SK-N-SH (cell line): ENCODE data around the gene MYO5C. TPM values are rescaled to one million over a fixed set of nuclear protein-coding genes. Genes with fewer than 3 reads are reported as not detected.

ENCODE experiments used
- CTCF ChIA-PET: fragments of 300-600, 350-600 bp; formaldehyde crosslinking; extraction: SDS; loops from one replicate; lab custom pipeline; 2021; lab: Yijun Ruan, JAX
- POLR2A ChIA-PET: fragments of 350-600 bp; sonication (Branson Sonifier 250); formaldehyde crosslinking; extraction: SDS; loops from one replicate; lab custom pipeline; 2020; ENCODE audit warnings: antibody characterized with exemption, inconsistent platforms; lab: Yijun Ruan, JAX
- DNase-seq: peaks from one replicate; pipeline ENCODE4 v3.0.0; 2012
- H2AFZ ChIP-seq: fragments of 200-600 bp; sonication (generic); 2 replicates; pipeline ENCODE4 v1.8.1; 2016; ENCODE audit warnings: antibody characterized with exemption, mild to moderate bottlenecking, low read depth
- H3F3A ChIP-seq: fragments of 200-600 bp; sonication (generic); replicated peaks from 2 replicates; pipeline ENCODE3; 2016; ENCODE audit warnings: antibody characterized with exemption, mild to moderate bottlenecking; ENCODE audit not compliant: insufficient read depth
- H3K27ac ChIP-seq, 2 experiments: fragments of 200-500 bp in 1 of 2; fragments of 200-600 bp in 1 of 2; sonication (Bioruptor generic) in 1 of 2; sonication (generic), shearing (Covaris generic) in 1 of 2; 2 replicates each; pipeline versions ENCODE4 v1.5.1 to v1.6.1; 2014 to 2016; ENCODE audit warnings: low read depth in 2 of 2, inconsistent platforms in 1 of 2, low read length in 1 of 2, mild to moderate bottlenecking in 1 of 2, mixed read lengths in 1 of 2
- H3K27me3 ChIP-seq: fragments of 200-600 bp; sonication (generic), shearing (Covaris generic); 2 replicates; pipeline ENCODE4 v1.6.1; 2016; ENCODE audit warnings: mixed run types; ENCODE audit not compliant: insufficient read depth
- H3K36me3 ChIP-seq, 2 experiments: fragments of 200-500 bp in 1 of 2; fragments of 200-600 bp in 1 of 2; sonication (Bioruptor generic) in 1 of 2; sonication (generic) in 1 of 2; replicated peaks in 1 of 2; 2 replicates each; pipeline versions ENCODE3 to v1.5.1; 2014 to 2016; ENCODE audit warnings: low read length in 1 of 2, mild to moderate bottlenecking in 1 of 2; ENCODE audit not compliant: insufficient read depth in 2 of 2, control insufficient read depth in 1 of 2
- H3K4me1 ChIP-seq, 2 experiments: fragments of 200-500 bp in 1 of 2; fragments of 200-600 bp in 1 of 2; sonication (Bioruptor generic) in 1 of 2; sonication (generic), shearing (Covaris generic) in 1 of 2; 2 replicates each; pipeline versions ENCODE4 v1.5.1 to v1.6.1; 2014 to 2016; ENCODE audit warnings: low read depth in 1 of 2, low read length in 1 of 2, mixed run types in 1 of 2; ENCODE audit not compliant: insufficient read depth in 2 of 2, control insufficient read depth in 1 of 2
- H3K4me2 ChIP-seq: fragments of 200-600 bp; sonication (generic), shearing (Covaris generic); 2 replicates; pipeline ENCODE4 v1.6.1; 2017; ENCODE audit warnings: mixed run types
- H3K4me3 ChIP-seq, 2 experiments: fragments of 200-500 bp in 1 of 2; fragments of 200-600 bp in 1 of 2; sonication (Bioruptor generic) in 1 of 2; sonication (generic), shearing (Covaris generic) in 1 of 2; 2 replicates each; pipeline versions ENCODE4 v1.5.1 to v1.8.1; 2014 to 2016; ENCODE audit warnings: low read depth in 2 of 2, inconsistent platforms in 1 of 2, low read length in 1 of 2, mild to moderate bottlenecking in 1 of 2, mixed read lengths in 1 of 2, moderate library complexity in 1 of 2
- H3K79me2 ChIP-seq: fragments of 200-600 bp; sonication (generic); 2 replicates; pipeline ENCODE4 v1.8.1; 2017; ENCODE audit warnings: mild to moderate bottlenecking; ENCODE audit not compliant: insufficient read depth
- H3K9ac ChIP-seq: fragments of 200-600 bp; sonication (generic); 2 replicates; pipeline ENCODE4 v1.6.1; 2017; ENCODE audit warnings: mixed run types
- H3K9me2 ChIP-seq: fragments of 200-600 bp; sonication (generic); 2 replicates; pipeline ENCODE4 v1.6.1; 2017; ENCODE audit warnings: mixed run types
- H3K9me3 ChIP-seq: fragments of 200-600 bp; sonication (generic); 2 replicates; pipeline ENCODE4 v1.6.1; 2017; ENCODE audit warnings: mixed run types, mild to moderate bottlenecking, moderate library complexity
- H4K20me1 ChIP-seq: fragments of 200-600 bp; sonication (generic); 2 replicates; pipeline ENCODE4 v1.6.1; 2017; ENCODE audit warnings: mild to moderate bottlenecking, mixed run types; ENCODE audit not compliant: insufficient read depth
- ELF1 ChIP-seq: IDR thresholded peaks from 2 replicates; pipeline ENCODE4 v1.4.0; 2012
- EP300 ChIP-seq, 2 experiments: IDR thresholded peaks; 2 replicates each; pipeline versions ENCODE4 v1.4.0 to v1.6.1; 2012; ENCODE audit warnings: borderline replicate concordance in 1 of 2, low read depth in 1 of 2, low read length in 1 of 2
- EZH2phosphoT487 ChIP-seq: fragments of 200-600 bp; sonication (generic); IDR thresholded peaks from 2 replicates; pipeline ENCODE4 v1.6.1; 2017; ENCODE audit warnings: low read depth, mixed run types, mild to moderate bottlenecking, antibody characterized with exemption, moderate library complexity, borderline replicate concordance
- FOXJ3 ChIP-seq: sonication (generic); formaldehyde crosslinking; IDR thresholded peaks from 2 replicates; pipeline ENCODE4 v1.5.1; 2020; ENCODE audit warnings: mild to moderate bottlenecking, missing genetic modification reagents
- GABPA ChIP-seq: IDR thresholded peaks from 2 replicates; pipeline ENCODE4 v1.4.0; 2012; ENCODE audit warnings: low read depth, mild to moderate bottlenecking
- GATA2 ChIP-seq: sonication (generic); formaldehyde crosslinking; IDR thresholded peaks from 2 replicates; pipeline ENCODE4 v1.5.0; 2020; ENCODE audit warnings: mild to moderate bottlenecking, missing genetic modification reagents
- JUND ChIP-seq: IDR thresholded peaks from 2 replicates; pipeline ENCODE4 v1.4.0; 2012
- MXI1 ChIP-seq: IDR thresholded peaks from 2 replicates; pipeline ENCODE4 v1.6.1; 2012; ENCODE audit warnings: mild to moderate bottlenecking, low read depth, low read length, improper control_type of control experiment
- RAD21 ChIP-seq: IDR thresholded peaks from 2 replicates; pipeline ENCODE4 v1.6.1; 2012; ENCODE audit warnings: mild to moderate bottlenecking, low read length
- RCOR1 ChIP-seq: fragments of 150-350 bp; IDR thresholded peaks from 2 replicates; pipeline ENCODE4 v1.6.1; 2017; ENCODE audit warnings: antibody characterized with exemption, low read length
- RFX5 ChIP-seq: IDR thresholded peaks from 2 replicates; pipeline ENCODE4 v1.6.1; 2012; ENCODE audit warnings: mild to moderate bottlenecking, improper control_type of control experiment, low read length
- RXRA ChIP-seq: IDR thresholded peaks from 2 replicates; pipeline ENCODE4 v1.4.0; 2012; ENCODE audit warnings: low read depth, mild to moderate bottlenecking, borderline replicate concordance
- SIN3A ChIP-seq: IDR thresholded peaks from 2 replicates; pipeline ENCODE4 v1.6.1; 2012; ENCODE audit warnings: low read depth, mild to moderate bottlenecking, low read length, moderate library complexity, borderline replicate concordance
- SMC3 ChIP-seq: IDR thresholded peaks from 2 replicates; pipeline ENCODE4 v1.6.1; 2012; ENCODE audit warnings: low read depth, low read length, improper control_type of control experiment
- TAF1 ChIP-seq: IDR thresholded peaks from 2 replicates; pipeline ENCODE4 v1.6.1; 2012; ENCODE audit warnings: low read depth, mild to moderate bottlenecking, low read length, moderate library complexity, borderline replicate concordance
- TCF12 ChIP-seq: IDR thresholded peaks from 2 replicates; pipeline ENCODE4 v1.4.0; 2012
- WGBS: methylation state at CpG from one replicate; pipeline ENCODE4 v1.1.6; 2017; ENCODE audit warnings: low lambda C conversion rate; 5-methylcytosine and 5-hydroxymethylcytosine counted together
- polyA plus RNA-seq, 3 experiments: library from polyadenylated mRNA; depleted of rRNA; stranded (reverse); fragments of >200 nt; gene quantifications; 2 replicates each; pipeline ENCODE4 v1.2.3, GENCODE V29; 2012
- TF ChIP-seq, protein P1 (sequence below): fragments of 200-600 bp; sonication (generic); IDR thresholded peaks from 2 replicates; pipeline ENCODE4 v1.6.1; 2017; ENCODE audit warnings: antibody characterized with exemption, mild to moderate bottlenecking, moderate library complexity
- TF ChIP-seq, protein P2 (sequence below): IDR thresholded peaks from 2 replicates; pipeline ENCODE4; 2012
- TF ChIP-seq, protein P3 (sequence below): IDR thresholded peaks from 2 replicates; pipeline ENCODE4 v1.4.0; 2012; ENCODE audit warnings: low read depth, borderline replicate concordance
- TF ChIP-seq, protein P4 (sequence below): fragments of 150-350 bp; IDR thresholded peaks from 2 replicates; pipeline ENCODE4 v1.6.1; 2017; ENCODE audit warnings: antibody characterized with exemption, low read length, low read depth, borderline replicate concordance

MYO5C gene
- polyA plus RNA-seq, 1 of the 3 experiments (the other 2 are of a cell fraction), result 0.99 TPM

DNA sequence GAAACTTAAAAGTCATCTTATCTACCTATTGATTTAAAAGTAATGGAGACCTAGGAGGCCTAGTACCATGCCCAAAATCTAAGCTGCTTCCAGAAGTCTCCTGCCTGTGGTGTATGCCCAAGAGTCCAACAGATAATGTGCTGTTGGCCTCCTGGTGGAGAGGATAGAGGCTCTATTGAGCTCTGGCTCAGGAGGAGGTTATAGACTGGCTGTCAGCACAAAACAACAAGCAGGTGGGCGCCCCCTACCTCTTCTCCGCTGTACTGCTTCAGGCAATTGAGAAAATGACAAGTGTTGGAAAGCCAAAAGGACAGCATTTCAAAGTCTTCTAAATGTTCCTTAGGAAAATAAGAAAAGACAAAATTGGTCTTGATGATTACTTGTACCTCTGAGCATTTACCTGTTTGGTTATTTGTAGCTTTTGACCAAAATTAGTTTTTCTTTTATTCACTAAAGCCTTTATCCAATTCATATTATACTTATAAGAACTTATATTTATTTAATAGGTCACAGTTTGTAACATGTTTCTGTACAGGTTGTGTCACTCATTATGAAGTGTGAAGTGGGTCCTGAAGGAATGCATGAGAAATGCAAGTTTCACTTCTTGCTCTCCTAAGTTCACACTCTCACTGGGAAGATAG lies 87.2 kb downstream of the MYO5C start:
- peaks cover 0 to 2% of the 10 kb centered on the region in 2 experiments for H3K36me3 ChIP-seq
- WGBS, result 4% methylated on average over 2 of the region's 2 CpGs
- H3K9me3 ChIP-seq, result no peaks in the 10 kb centered on the region
- no peaks in the 10 kb centered on the region for H3F3A ChIP-seq
- no peaks in the 10 kb centered on the region for H3K79me2 ChIP-seq
- CTCF ChIA-PET, result interaction anchor here (0.5 to 2.1 kb wide), 31 partner anchors 9 to 409 kb away, joined by 3 to 19 read pairs (median 5); partner anchors contain the start of gene GNB5
- no peak overlapping the region for H3K27ac ChIP-seq
- H3K9me2 ChIP-seq, result no peaks in the 10 kb centered on the region
- DNase-seq, result peak; percentile 63
- no peak overlapping the region for H3K4me2 ChIP-seq
- TF ChIP-seq RFX5 (no peak), RCOR1 (no peak), SMC3 (peak; percentile 67), FOXJ3 (no peak), RXRA (no peak), TAF1 (no peak), SIN3A (peak; percentile 62; the same call in 1 of the 2 replicates), RAD21 (peak; percentile 72), TCF12 (no peak), ELF1 (no peak), MXI1 (peak; percentile 20; the same call in 1 of the 2 replicates), JUND (no peak), EP300 (IDR thresholded peaks at IDR 0.05; ENCODE audit: borderline replicate concordance in 1 of 2, low read depth in 1 of 2, low read length in 1 of 2) (0 out of 4 replicates have a peak, but pooled peaks of 1 of the 2 experiments have one; percentile 7)
- TF ChIP-seq, protein P1, sequence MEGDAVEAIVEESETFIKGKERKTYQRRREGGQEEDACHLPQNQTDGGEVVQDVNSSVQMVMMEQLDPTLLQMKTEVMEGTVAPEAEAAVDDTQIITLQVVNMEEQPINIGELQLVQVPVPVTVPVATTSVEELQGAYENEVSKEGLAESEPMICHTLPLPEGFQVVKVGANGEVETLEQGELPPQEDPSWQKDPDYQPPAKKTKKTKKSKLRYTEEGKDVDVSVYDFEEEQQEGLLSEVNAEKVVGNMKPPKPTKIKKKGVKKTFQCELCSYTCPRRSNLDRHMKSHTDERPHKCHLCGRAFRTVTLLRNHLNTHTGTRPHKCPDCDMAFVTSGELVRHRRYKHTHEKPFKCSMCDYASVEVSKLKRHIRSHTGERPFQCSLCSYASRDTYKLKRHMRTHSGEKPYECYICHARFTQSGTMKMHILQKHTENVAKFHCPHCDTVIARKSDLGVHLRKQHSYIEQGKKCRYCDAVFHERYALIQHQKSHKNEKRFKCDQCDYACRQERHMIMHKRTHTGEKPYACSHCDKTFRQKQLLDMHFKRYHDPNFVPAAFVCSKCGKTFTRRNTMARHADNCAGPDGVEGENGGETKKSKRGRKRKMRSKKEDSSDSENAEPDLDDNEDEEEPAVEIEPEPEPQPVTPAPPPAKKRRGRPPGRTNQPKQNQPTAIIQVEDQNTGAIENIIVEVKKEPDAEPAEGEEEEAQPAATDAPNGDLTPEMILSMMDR, result peak; percentile 86
- TF ChIP-seq, protein P2, sequence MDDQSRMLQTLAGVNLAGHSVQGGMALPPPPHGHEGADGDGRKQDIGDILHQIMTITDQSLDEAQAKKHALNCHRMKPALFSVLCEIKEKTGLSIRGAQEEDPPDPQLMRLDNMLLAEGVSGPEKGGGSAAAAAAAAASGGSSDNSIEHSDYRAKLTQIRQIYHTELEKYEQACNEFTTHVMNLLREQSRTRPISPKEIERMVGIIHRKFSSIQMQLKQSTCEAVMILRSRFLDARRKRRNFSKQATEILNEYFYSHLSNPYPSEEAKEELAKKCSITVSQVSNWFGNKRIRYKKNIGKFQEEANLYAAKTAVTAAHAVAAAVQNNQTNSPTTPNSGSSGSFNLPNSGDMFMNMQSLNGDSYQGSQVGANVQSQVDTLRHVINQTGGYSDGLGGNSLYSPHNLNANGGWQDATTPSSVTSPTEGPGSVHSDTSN, result 0 out of 2 replicates have a peak, but pooled peaks have one; percentile 27
- no peaks in the 10 kb centered on the region for H3K27me3 ChIP-seq
- H3K4me3 ChIP-seq, result peak overlapping the region in 1 of 2 experiments; percentile 40; a peak in 1 of 4 replicates
- no peak overlapping the region for H2AFZ ChIP-seq
- POLR2A ChIA-PET, result no interaction called here
- no peaks in the 10 kb centered on the region for H4K20me1 ChIP-seq
- H3K9ac ChIP-seq, result no peak overlapping the region
- peaks cover 0 to 6% of the 10 kb centered on the region in 2 experiments; a peak in 2 of 4 replicates for H3K4me1 ChIP-seq

DNA sequence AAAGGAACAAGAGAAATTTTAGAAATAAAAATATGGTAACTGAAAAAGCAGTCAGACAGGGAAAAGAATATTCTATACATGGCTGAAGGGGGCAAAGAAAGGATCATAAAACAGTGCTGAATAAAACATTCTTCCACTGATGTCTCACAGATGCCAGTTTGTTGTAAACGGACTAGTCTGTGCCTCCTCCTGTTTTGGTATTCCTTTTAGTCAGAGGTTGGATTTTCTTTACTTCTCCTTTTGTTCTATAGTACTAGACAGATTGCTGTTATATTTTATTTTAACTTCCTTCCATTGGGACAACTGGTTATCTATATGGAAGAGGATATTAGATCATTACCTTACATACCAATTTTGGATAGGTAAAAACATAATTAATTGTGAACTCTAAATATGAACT lies 88.4 kb downstream of the MYO5C start:
- ChIA-PET CTCF (interaction anchor here (1.4 to 2.1 kb wide), 5 partner anchors 13 to 23 kb away, joined by 4 to 19 read pairs (median 8); partner anchors contain the start of gene GNB5), POLR2A (no interaction called here)
- H3K4me3 ChIP-seq, result no peak overlapping the region
- 74% methylated on average over 1 of the region's 1 CpG for WGBS
- H3K9me3 ChIP-seq, result no peaks in the 10 kb centered on the region
- no peak overlapping the region for H3K9ac ChIP-seq
- H2AFZ ChIP-seq, result no peak overlapping the region
- H3K36me3 ChIP-seq, result no peaks in the 10 kb centered on the region
- no peaks in the 10 kb centered on the region for H4K20me1 ChIP-seq
- H3K9me2 ChIP-seq, result no peaks in the 10 kb centered on the region
- H3K27ac ChIP-seq, result no peak overlapping the region
- H3K27me3 ChIP-seq, result no peaks in the 10 kb centered on the region
- no peaks in the 10 kb centered on the region for H3F3A ChIP-seq
- DNase-seq, result no peak
- H3K4me2 ChIP-seq, result no peak overlapping the region
- H3K4me1 ChIP-seq, result peaks cover 0 to 6% of the 10 kb centered on the region in 2 experiments; a peak in 2 of 4 replicates
- no peaks in the 10 kb centered on the region for H3K79me2 ChIP-seq
- no peak for TF ChIP-seq GATA2
- TF ChIP-seq MXI1, result no peak
- TF ChIP-seq, protein P3, sequence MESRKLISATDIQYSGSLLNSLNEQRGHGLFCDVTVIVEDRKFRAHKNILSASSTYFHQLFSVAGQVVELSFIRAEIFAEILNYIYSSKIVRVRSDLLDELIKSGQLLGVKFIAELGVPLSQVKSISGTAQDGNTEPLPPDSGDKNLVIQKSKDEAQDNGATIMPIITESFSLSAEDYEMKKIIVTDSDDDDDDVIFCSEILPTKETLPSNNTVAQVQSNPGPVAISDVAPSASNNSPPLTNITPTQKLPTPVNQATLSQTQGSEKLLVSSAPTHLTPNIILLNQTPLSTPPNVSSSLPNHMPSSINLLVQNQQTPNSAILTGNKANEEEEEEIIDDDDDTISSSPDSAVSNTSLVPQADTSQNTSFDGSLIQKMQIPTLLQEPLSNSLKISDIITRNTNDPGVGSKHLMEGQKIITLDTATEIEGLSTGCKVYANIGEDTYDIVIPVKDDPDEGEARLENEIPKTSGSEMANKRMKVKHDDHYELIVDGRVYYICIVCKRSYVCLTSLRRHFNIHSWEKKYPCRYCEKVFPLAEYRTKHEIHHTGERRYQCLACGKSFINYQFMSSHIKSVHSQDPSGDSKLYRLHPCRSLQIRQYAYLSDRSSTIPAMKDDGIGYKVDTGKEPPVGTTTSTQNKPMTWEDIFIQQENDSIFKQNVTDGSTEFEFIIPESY, result no peak
- TF ChIP-seq, protein P4, sequence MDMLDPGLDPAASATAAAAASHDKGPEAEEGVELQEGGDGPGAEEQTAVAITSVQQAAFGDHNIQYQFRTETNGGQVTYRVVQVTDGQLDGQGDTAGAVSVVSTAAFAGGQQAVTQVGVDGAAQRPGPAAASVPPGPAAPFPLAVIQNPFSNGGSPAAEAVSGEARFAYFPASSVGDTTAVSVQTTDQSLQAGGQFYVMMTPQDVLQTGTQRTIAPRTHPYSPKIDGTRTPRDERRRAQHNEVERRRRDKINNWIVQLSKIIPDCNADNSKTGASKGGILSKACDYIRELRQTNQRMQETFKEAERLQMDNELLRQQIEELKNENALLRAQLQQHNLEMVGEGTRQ, result no peak
- TF ChIP-seq GABPA, result no peak
- TF ChIP-seq EZH2phosphoT487, result no peak
